DLD1 (cell line): ENCODE results near the gene VBP1.
"Not testable (repeated sequence)": the region's sequence is repeated elsewhere in the genome, so short reads cannot be mapped to it uniquely, and the experiment has no call there.

ENCODE experiments used
- in situ Hi-C: cut with HindIII; loops from 2 replicates; pipeline ENCODE4 v1.10.0; 2017; ENCODE audit warnings: low sequenced_read_pairs

VBP1 gene

GRCh38 chrX:155216179-155216939 lies at the start of gene VBP1:
TSS of gene VBP1 (plus strand) at chrX:155216460. CDS start at chrX:155216483, 23 bp downstream.
- in situ Hi-C loops: no loop called here

GRCh38 chrX:155169881-155170280 lies 46.4 kb upstream of the VBP1 start:
- in situ Hi-C loops: no loop called here

- in situ Hi-C loops: no loop called here
These were observed 36.8 kb upstream of the VBP1 start for GRCh38 chrX:155179346-155179997.

GRCh38 chrX:155188786-155189185 lies 27.5 kb upstream of the VBP1 start:
- in situ Hi-C loops: no loop called here

GRCh38 chrX:155211208-155211607 lies 5.1 kb upstream of the VBP1 start:
- in situ Hi-C loops: no loop called here

- in situ Hi-C loops: no loop called here
These were observed 2.5 kb upstream of the VBP1 start for GRCh38 chrX:155213731-155214130.

GRCh38 chrX:155215443-155216178 lies 649 bp upstream of the VBP1 start:
- in situ Hi-C loops: no loop called here

GRCh38 chrX:155216940-155217440 lies 730 bp downstream of the VBP1 start:
- in situ Hi-C loops: no loop called here

- in situ Hi-C loops: no loop called here
These were observed 2.5 kb downstream of the VBP1 start for GRCh38 chrX:155218777-155219176.

- in situ Hi-C loops: no loop called here
These were observed 5.1 kb downstream of the VBP1 start for GRCh38 chrX:155221351-155221750.

- in situ Hi-C loops: not testable (repeated sequence)
These were observed 7.5 kb downstream of the VBP1 start for GRCh38 chrX:155223746-155224145.

GRCh38 chrX:155225774-155226173 lies 9.5 kb downstream of the VBP1 start:
- in situ Hi-C loops: no loop called here

- in situ Hi-C loops: no loop called here
These were observed 14.9 kb downstream of the VBP1 start for GRCh38 chrX:155231163-155231562.

GRCh38 chrX:155235891-155236290 lies 19.6 kb downstream of the VBP1 start:
- in situ Hi-C loops: no loop called here

- in situ Hi-C loops: no loop called here
These were observed 21.5 kb downstream of the VBP1 start for GRCh38 chrX:155237719-155238118.

- in situ Hi-C loops: no loop called here
These were observed 26.0 kb downstream of the VBP1 start for GRCh38 chrX:155242300-155242699.

GRCh38 chrX:155246748-155247147 lies 30.5 kb downstream of the VBP1 start:
- in situ Hi-C loops: no loop called here

GRCh38 chrX:155247497-155247896 lies 31.2 kb downstream of the VBP1 start:
- in situ Hi-C loops: no loop called here

- in situ Hi-C loops: no loop called here
These were observed 35.1 kb downstream of the VBP1 start for GRCh38 chrX:155251391-155251790.

- in situ Hi-C loops: no loop called here
These were observed 43.5 kb downstream of the VBP1 start for GRCh38 chrX:155259752-155260151.

- in situ Hi-C loops: no loop called here
These were observed 46.9 kb downstream of the VBP1 start for GRCh38 chrX:155262970-155263754.
